ENCODE data around the gene CDSN. TPM values are rescaled to one million over a fixed set of nuclear protein-coding genes. Genes with fewer than 3 reads are reported as not detected.

The CDSN gene
- total and polyA plus RNA-seq, 2 donors from 2014 or later: 0.13 TPM; not detected in 1

GRCh38 chr6:31129130-31129529 lies 8.9 kb upstream of the CDSN start:
- Histone ChIP-seq H3K9me3 (ENCODE audit: control insufficient read depth in 2 of 3, insufficient read depth in 1 of 3, low read length in 3 of 3) (no peaks in the 10 kb centered on the region), H3K9ac (ENCODE audit: low read length in 3 of 3) (no peak overlapping the region), H3K27me3 (ENCODE audit: control insufficient read depth, insufficient read depth, low read length) (no peaks in the 10 kb centered on the region), H3K36me3 (ENCODE audit: control insufficient read depth in 2 of 3, insufficient read depth in 3 of 3, low read length in 3 of 3) (no peaks in the 10 kb centered on the region), H3K4me1 (ENCODE audit: control insufficient read depth in 2 of 3, insufficient read depth in 2 of 3, low read depth in 1 of 3, low read length in 3 of 3) (no peaks in the 10 kb centered on the region), H3K27ac (ENCODE audit: low read depth in 2 of 2, low read length in 2 of 2) (no peak overlapping the region), H3K4me3 (ENCODE audit: low read length in 3 of 3) (no peak overlapping the region)
- DNase-seq (no peak), FAIRE-seq (no peak)
- intact Hi-C loops (cut with DNase I): no loop called here
- no peak for TF ChIP-seq CTCF (IDR thresholded peaks at IDR 0.05; ENCODE audit: borderline replicate concordance, extremely low read depth, insufficient read depth)

- Histone ChIP-seq H3K36me3 (ENCODE audit: control insufficient read depth in 2 of 3, insufficient read depth in 3 of 3, low read length in 3 of 3) (no peaks in the 10 kb centered on the region), H3K4me3 (ENCODE audit: low read length in 3 of 3) (no peak overlapping the region), H3K27me3 (ENCODE audit: control insufficient read depth, insufficient read depth, low read length) (no peaks in the 10 kb centered on the region), H3K9ac (ENCODE audit: low read length in 3 of 3) (no peak overlapping the region), H3K9me3 (ENCODE audit: control insufficient read depth in 2 of 3, insufficient read depth in 1 of 3, low read length in 3 of 3) (no peaks in the 10 kb centered on the region), H3K4me1 (ENCODE audit: control insufficient read depth in 2 of 3, insufficient read depth in 2 of 3, low read depth in 1 of 3, low read length in 3 of 3) (peaks cover 0 to 1% (median 0%) of the 10 kb centered on the region in 3 donors), H3K27ac (ENCODE audit: low read depth in 2 of 2, low read length in 2 of 2) (no peak overlapping the region)
- TF ChIP-seq CTCF (IDR thresholded peaks at IDR 0.05; ENCODE audit: borderline replicate concordance, extremely low read depth, insufficient read depth): peak; percentile 61
- FAIRE-seq: no peak
- DNase-seq: peak in 4 of 5 donors; percentile 61 to 74 (median 66)
- intact Hi-C loops (cut with DNase I): no loop called here
Measured at GRCh38 chr6:31128093-31128676, 7.9 kb upstream of the CDSN start.

- no peaks in the 10 kb centered on the region for H3K36me3 ChIP-seq (ENCODE audit: control insufficient read depth in 2 of 3, insufficient read depth in 3 of 3, low read length in 3 of 3)
- no peak overlapping the region for H3K4me3 ChIP-seq (ENCODE audit: low read length in 3 of 3)
- H3K27ac ChIP-seq (ENCODE audit: low read depth in 2 of 2, low read length in 2 of 2): no peak overlapping the region
- no peak for FAIRE-seq
- no peaks in the 10 kb centered on the region for H3K27me3 ChIP-seq (ENCODE audit: control insufficient read depth, insufficient read depth, low read length)
- TF ChIP-seq CTCF (IDR thresholded peaks at IDR 0.05; ENCODE audit: borderline replicate concordance, extremely low read depth, insufficient read depth): no peak
- intact Hi-C loops (cut with DNase I): no loop called here
- H3K9me3 ChIP-seq (ENCODE audit: control insufficient read depth in 2 of 3, insufficient read depth in 1 of 3, low read length in 3 of 3): no peaks in the 10 kb centered on the region
- peaks cover 0 to 11% (median 0%) of the 10 kb centered on the region in 3 donors for H3K4me1 ChIP-seq (ENCODE audit: control insufficient read depth in 2 of 3, insufficient read depth in 2 of 3, low read depth in 1 of 3, low read length in 3 of 3)
- DNase-seq: no peak
- no peak overlapping the region for H3K9ac ChIP-seq (ENCODE audit: low read length in 3 of 3)
Measured at GRCh38 chr6:31126396-31127175, 6.3 kb upstream of the CDSN start.

Data from kidney (tissue), 14 donors.